Neural progenitor cell (in vitro differentiated cells): ENCODE data around the gene STC2. TPM values are rescaled to one million over a fixed set of nuclear protein-coding genes. Genes with fewer than 3 reads are reported as not detected.

Experiments used
- DNase-seq: peaks from one replicate; pipeline ENCODE4 v3.0.0-alpha.2; 2016; ENCODE audit warnings: low spot score
- H2AFZ ChIP-seq: fragments of 200-600 bp; sonication (generic); replicated peaks from 2 replicates; pipeline ENCODE4 v1.6.1; 2016; ENCODE audit warnings: antibody characterized with exemption
- H3F3A ChIP-seq: fragments of 200-600 bp; sonication (generic); 2 replicates; pipeline ENCODE4 v1.6.1; 2016; ENCODE audit warnings: antibody characterized with exemption, low read depth
- H3K27ac ChIP-seq: fragments of 200-600 bp; sonication (generic); 2 replicates; pipeline ENCODE4 v1.5.1; 2016; ENCODE audit warnings: mild to moderate bottlenecking
- H3K27me3 ChIP-seq: fragments of 200-600 bp; sonication (generic); 2 replicates; pipeline ENCODE4 v1.6.1; 2016; ENCODE audit warnings: mild to moderate bottlenecking, moderate library complexity
- H3K36me3 ChIP-seq: fragments of 200-600 bp; sonication (generic); 2 replicates; pipeline ENCODE4 v1.5.1; 2016
- H3K4me1 ChIP-seq: fragments of 200-600 bp; sonication (generic); 2 replicates; pipeline ENCODE4 v1.6.1; 2016; ENCODE audit warnings: mixed run types
- H3K4me2 ChIP-seq: fragments of 200-600 bp; sonication (generic); 2 replicates; pipeline ENCODE4 v1.6.1; 2016
- H3K4me3 ChIP-seq: fragments of 200-600 bp; sonication (generic); 2 replicates; pipeline ENCODE4 v1.5.1; 2016
- H3K79me2 ChIP-seq: fragments of 200-600 bp; sonication (generic); 2 replicates; pipeline ENCODE4 v1.6.1; 2016; ENCODE audit warnings: low read depth
- H3K9ac ChIP-seq: fragments of 200-600 bp; sonication (generic); 2 replicates; pipeline ENCODE4 v1.6.1; 2016
- H3K9me3 ChIP-seq: fragments of 200-600 bp; sonication (generic); 2 replicates; pipeline ENCODE4 v1.5.1; 2016; ENCODE audit warnings: low read depth
- H4K20me1 ChIP-seq: fragments of 200-600 bp; sonication (generic); 2 replicates; pipeline ENCODE4 v1.6.1; 2016; ENCODE audit warnings: low read depth
- H3K27ac Mint-ChIP-seq: 3 replicates; pipeline ENCODE4 v1.8.0; 2021; ENCODE audit warnings: mixed read lengths
- H3K27me3 Mint-ChIP-seq: 2 replicates; pipeline ENCODE4 v1.8.0; 2022; ENCODE audit warnings: low read depth, mild to moderate bottlenecking, inconsistent platforms, moderate library complexity, mixed read lengths; ENCODE audit not compliant: insufficient read depth
- H3K36me3 Mint-ChIP-seq: 3 replicates; pipeline ENCODE4 v1.8.0; 2021; ENCODE audit warnings: mixed read lengths
- H3K4me1 Mint-ChIP-seq: 3 replicates; pipeline ENCODE4 v1.8.0; 2021; ENCODE audit warnings: mixed read lengths
- H3K4me3 Mint-ChIP-seq: 3 replicates; pipeline ENCODE4 v1.8.0; 2021; ENCODE audit warnings: mild to moderate bottlenecking, moderate library complexity, mixed read lengths
- H3K9me3 Mint-ChIP-seq: 3 replicates; pipeline ENCODE4 v1.8.0; 2020; ENCODE audit warnings: mixed read lengths
- CTCF ChIP-seq: fragments of 200-600 bp; sonication (generic); IDR thresholded peaks from 2 replicates; pipeline ENCODE4 v1.5.1; 2017; ENCODE audit warnings: antibody characterized with exemption, mild to moderate bottlenecking
- EZH2 ChIP-seq: fragments of 200-600 bp; sonication (generic); IDR thresholded peaks from 2 replicates; pipeline ENCODE4 v1.6.1; 2017; ENCODE audit warnings: antibody characterized with exemption, mild to moderate bottlenecking, moderate library complexity
- EZH2phosphoT487 ChIP-seq: fragments of 200-600 bp; sonication (generic); IDR thresholded peaks from 2 replicates; pipeline ENCODE4 v1.6.1; 2017; ENCODE audit warnings: antibody characterized with exemption
- total RNA-seq: library from RNA; depleted of rRNA; stranded (reverse); fragments of >200 nt; gene quantifications from 2 replicates; pipeline ENCODE4 v1.2.3, GENCODE V29; 2015; ENCODE audit warnings: low replicate concordance

STC2 gene
- total RNA-seq, 1 donor from 2014 or later, result 25.3 TPM

GRCh38 chr5:173304591-173304988, 23.6 kb downstream of the STC2 start:
- Histone ChIP-seq H3K79me2 (no peaks in the 10 kb centered on the region), H3K27me3 (no peaks in the 10 kb centered on the region), H3K36me3 (no peaks in the 10 kb centered on the region), H3K9ac (no peak overlapping the region), H3K9me3 (no peaks in the 10 kb centered on the region), H4K20me1 (no peaks in the 10 kb centered on the region), H3F3A (peaks cover 26% of the 10 kb centered on the region), H3K4me3 (no peak overlapping the region), H2AFZ (no peak overlapping the region), H3K4me2 (peak overlapping the region; percentile 42), H3K4me1 (peaks cover 40% of the 10 kb centered on the region), H3K27ac (no peak overlapping the region)
- H3K27me3 Mint-ChIP-seq, result peaks cover 11% of the 10 kb centered on the region
- peak; percentile 31 for DNase-seq
- H3K4me1 Mint-ChIP-seq, result peaks cover 51% of the 10 kb centered on the region
- TF ChIP-seq EZH2phosphoT487 (no peak), CTCF (no peak), EZH2 (no peak)
- no peaks in the 10 kb centered on the region for H3K36me3 Mint-ChIP-seq
- peaks cover 14% of the 10 kb centered on the region for H3K9me3 Mint-ChIP-seq
- no peak overlapping the region for H3K4me3 Mint-ChIP-seq
- H3K27ac Mint-ChIP-seq, result no peak overlapping the region

DNA sequence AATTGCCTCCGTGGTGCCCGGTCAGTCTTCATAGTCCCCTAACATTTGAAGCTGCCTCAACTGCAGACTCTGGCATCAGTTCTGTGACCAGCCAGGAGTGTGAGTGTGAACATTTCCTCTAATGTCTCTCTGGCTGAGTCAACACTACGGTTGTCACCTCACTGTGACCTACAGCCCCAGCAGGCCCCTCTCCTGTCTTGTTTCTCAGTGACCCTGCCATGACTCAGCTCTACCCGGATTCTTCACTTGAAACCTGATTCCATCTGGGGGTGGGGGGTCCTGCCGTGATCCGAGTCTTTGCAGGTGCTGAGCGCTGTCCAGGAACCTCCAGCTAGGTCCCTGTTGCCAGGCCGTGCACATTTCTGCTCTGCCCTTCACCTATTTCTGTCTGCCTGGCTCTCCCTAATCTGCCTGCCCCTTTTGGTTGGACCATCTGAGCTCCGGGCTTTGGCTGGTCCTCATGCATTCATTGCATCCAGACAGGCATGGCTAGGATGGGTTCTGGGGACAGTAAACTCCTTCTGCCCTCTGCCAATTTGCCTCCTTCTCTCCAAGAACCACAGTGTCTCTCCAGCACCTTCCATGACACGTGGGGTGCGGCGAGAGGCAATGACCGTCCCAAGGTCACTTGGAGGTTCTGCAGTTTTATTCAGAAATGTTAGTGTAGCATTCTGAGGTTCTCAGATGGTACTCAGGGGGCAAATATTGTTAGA, 24.2 kb downstream of the STC2 start:
- H3K4me2 ChIP-seq, result peak overlapping the region; percentile 42
- no peak for TF ChIP-seq EZH2phosphoT487
- TF ChIP-seq EZH2, result no peak
- no peak for TF ChIP-seq CTCF
- Mint-ChIP-seq H3K4me3 (no peak overlapping the region), H3K36me3 (no peaks in the 10 kb centered on the region), H3K27me3 (peaks cover 11% of the 10 kb centered on the region), H3K27ac (peak overlapping the region; percentile 34), H3K9me3 (peaks cover 13% of the 10 kb centered on the region), H3K4me1 (peaks cover 54% of the 10 kb centered on the region)
- no peak overlapping the region for H3K9ac ChIP-seq
- no peak overlapping the region for H3K27ac ChIP-seq
- peak; percentile 76 for DNase-seq
- no peaks in the 10 kb centered on the region for H3K27me3 ChIP-seq
- H3K4me3 ChIP-seq, result no peak overlapping the region
- H3K9me3 ChIP-seq, result no peaks in the 10 kb centered on the region
- no peaks in the 10 kb centered on the region for H4K20me1 ChIP-seq
- H3K36me3 ChIP-seq, result no peaks in the 10 kb centered on the region
- no peak overlapping the region for H2AFZ ChIP-seq
- H3F3A ChIP-seq, result peaks cover 29% of the 10 kb centered on the region
- peaks cover 41% of the 10 kb centered on the region for H3K4me1 ChIP-seq
- no peaks in the 10 kb centered on the region for H3K79me2 ChIP-seq

GRCh38 chr5:173302546-173303155, 25.6 kb downstream of the STC2 start:
- Histone ChIP-seq H4K20me1 (no peaks in the 10 kb centered on the region), H3K27me3 (no peaks in the 10 kb centered on the region), H2AFZ (no peak overlapping the region), H3K79me2 (no peaks in the 10 kb centered on the region), H3K4me2 (peak overlapping the region; percentile 24), H3K9ac (no peak overlapping the region), H3K27ac (no peak overlapping the region), H3K36me3 (no peaks in the 10 kb centered on the region), H3K9me3 (no peaks in the 10 kb centered on the region), H3K4me1 (peaks cover 55% of the 10 kb centered on the region), H3F3A (peaks cover 43% of the 10 kb centered on the region), H3K4me3 (no peak overlapping the region)
- peaks cover 15% of the 10 kb centered on the region for H3K27me3 Mint-ChIP-seq
- no peaks in the 10 kb centered on the region for H3K36me3 Mint-ChIP-seq
- DNase-seq, result peak; percentile 37
- H3K4me1 Mint-ChIP-seq, result peaks cover 67% of the 10 kb centered on the region
- peaks cover under 1% of the 10 kb centered on the region for H3K9me3 Mint-ChIP-seq
- peak overlapping the region; percentile 93 for H3K27ac Mint-ChIP-seq
- TF ChIP-seq EZH2phosphoT487 (no peak), CTCF (no peak), EZH2 (no peak)
- peak overlapping the region; percentile 75 for H3K4me3 Mint-ChIP-seq
